Measurements from ENCODE around the gene GSTT4.
"Not testable (repeated sequence)": the region's sequence is repeated elsewhere in the genome, so short reads cannot be mapped to it uniquely, and the experiment has no call there.

The GSTT4 gene

DNA sequence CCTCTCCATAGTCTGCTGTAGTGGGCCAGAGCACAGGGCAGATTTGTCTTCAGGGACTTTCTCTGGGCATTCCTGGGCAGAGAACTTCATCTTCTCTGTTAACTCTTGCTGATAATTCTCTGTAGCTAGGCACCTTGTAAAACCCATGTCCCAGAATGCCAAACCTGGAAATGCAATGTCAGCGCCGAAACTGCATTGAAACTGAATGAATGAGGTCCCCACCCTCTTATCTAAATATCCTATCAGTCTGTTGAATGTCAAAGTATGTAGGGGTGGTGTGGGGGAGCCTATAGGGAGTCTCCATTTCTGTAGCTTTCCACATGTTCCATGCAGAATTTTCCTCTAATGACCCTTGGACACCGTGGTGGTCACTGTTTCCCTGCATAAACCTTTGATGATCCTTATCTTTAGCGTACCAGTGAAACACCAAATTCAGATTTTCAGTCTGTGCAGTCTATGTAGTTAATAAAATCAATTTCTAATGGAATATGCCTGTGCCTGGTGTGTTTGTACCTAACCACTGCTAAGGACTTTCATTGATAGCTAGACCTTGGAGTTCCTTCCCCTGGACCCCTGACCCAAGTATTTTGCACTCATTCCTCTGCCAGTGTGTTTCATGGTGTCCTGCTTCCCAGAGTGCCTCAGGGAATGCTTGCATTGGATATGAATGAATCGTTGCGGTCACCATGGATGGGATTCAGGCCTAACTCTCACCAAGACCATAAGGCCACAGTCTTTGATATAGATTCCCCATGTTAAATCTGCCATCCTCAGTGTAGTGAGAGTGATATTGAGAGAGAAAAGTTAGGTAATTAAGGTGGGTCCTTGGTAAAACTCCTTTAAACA, 3.4 kb upstream of the GSTT4 start:
- no peak overlapping the region for H3K4me3 Mint-ChIP-seq
- H3K36me3 Mint-ChIP-seq (ENCODE audit: low read depth) = peaks cover 2% of the 10 kb centered on the region
- no peaks in the 10 kb centered on the region for H3K9me3 Mint-ChIP-seq
- H3K27me3 Mint-ChIP-seq = no peaks in the 10 kb centered on the region
- no peak overlapping the region for H3K27ac Mint-ChIP-seq
- peaks cover 24% of the 10 kb centered on the region for H3K4me1 Mint-ChIP-seq (ENCODE audit: low read depth)

DNA sequence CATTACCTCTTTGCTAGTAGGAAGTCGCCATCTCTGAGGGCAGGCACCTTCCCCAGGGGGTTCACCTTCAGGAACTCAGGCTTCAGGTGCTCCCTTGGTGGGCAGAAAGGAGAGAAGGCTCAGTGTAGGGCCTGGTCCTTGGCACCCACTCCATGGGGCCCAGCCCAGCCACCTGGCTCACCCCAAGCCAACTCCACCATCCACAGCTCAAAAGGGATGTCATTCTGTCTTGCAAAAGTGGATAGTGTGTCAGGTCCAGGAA, 2.7 kb upstream of the GSTT4 start:
- no peak overlapping the region for H3K27ac Mint-ChIP-seq
- no peaks in the 10 kb centered on the region for H3K9me3 Mint-ChIP-seq
- H3K36me3 Mint-ChIP-seq (ENCODE audit: low read depth) = no peaks in the 10 kb centered on the region
- no peak overlapping the region for H3K4me3 Mint-ChIP-seq
- peaks cover 19% of the 10 kb centered on the region for H3K4me1 Mint-ChIP-seq (ENCODE audit: low read depth)
- no peaks in the 10 kb centered on the region for H3K27me3 Mint-ChIP-seq

DNA sequence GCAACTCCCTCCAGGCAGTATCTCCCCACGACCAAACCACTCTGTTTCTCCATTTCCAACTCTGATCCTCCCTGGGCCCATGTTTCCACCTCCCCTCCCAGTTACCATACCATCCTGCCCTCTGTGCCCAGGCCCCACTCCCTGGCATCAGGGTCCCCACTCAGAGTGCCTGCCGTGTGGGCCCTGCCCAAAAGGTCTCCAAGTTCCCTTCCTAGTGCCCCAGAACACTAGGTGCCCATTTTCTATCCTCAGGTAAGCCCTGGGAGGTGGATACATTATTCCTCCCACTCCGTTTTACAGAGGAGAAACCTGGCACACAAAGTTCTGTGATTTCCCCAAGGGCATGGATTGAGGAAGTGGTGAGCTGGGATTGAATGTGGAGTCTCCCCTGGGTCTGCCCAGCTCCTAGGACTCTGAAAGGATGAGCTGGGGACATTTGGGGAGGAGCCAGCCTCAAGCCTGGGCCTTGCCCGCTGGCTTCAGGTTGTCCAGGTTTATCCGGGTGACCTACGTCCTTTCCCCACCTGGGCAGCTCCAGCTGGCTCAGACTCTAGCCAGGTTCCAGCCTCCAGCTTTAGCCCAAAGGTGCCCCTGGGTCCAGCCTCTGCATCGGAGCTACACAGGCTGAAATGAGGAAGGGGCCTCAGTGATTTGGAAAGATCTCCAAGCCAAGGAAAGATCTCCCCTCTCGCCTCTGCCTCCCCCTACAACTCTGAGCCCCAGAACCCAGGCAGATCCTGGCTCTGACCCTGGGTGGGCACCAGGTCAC, 2.2 kb upstream of the GSTT4 start:
- H3K4me3 Mint-ChIP-seq = no peak overlapping the region
- no peaks in the 10 kb centered on the region for H3K9me3 Mint-ChIP-seq
- no peaks in the 10 kb centered on the region for H3K27me3 Mint-ChIP-seq
- H3K36me3 Mint-ChIP-seq (ENCODE audit: low read depth) = no peaks in the 10 kb centered on the region
- H3K4me1 Mint-ChIP-seq (ENCODE audit: low read depth) = peaks cover 16% of the 10 kb centered on the region
- H3K27ac Mint-ChIP-seq = no peak overlapping the region

DNA sequence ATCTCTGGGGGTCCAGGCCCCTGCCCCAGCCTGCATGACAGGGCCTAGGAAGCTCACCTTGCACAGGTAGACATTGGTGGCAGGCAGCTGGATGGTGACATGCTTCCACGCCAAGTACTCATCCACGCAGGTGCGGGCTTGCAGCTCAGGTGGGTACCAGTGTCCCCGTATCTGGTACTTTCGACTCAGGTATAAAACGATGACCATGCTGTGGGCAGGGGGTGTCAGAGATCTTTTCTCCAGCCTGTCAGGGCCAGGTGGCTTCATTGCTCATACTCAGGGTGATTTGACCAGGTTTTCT, 1.6 kb upstream of the GSTT4 start:
- H3K27me3 Mint-ChIP-seq = no peaks in the 10 kb centered on the region
- no peak overlapping the region for H3K27ac Mint-ChIP-seq
- H3K4me1 Mint-ChIP-seq (ENCODE audit: low read depth) = peaks cover 13% of the 10 kb centered on the region
- H3K4me3 Mint-ChIP-seq = no peak overlapping the region
- no peaks in the 10 kb centered on the region for H3K9me3 Mint-ChIP-seq
- H3K36me3 Mint-ChIP-seq (ENCODE audit: low read depth) = no peaks in the 10 kb centered on the region

DNA sequence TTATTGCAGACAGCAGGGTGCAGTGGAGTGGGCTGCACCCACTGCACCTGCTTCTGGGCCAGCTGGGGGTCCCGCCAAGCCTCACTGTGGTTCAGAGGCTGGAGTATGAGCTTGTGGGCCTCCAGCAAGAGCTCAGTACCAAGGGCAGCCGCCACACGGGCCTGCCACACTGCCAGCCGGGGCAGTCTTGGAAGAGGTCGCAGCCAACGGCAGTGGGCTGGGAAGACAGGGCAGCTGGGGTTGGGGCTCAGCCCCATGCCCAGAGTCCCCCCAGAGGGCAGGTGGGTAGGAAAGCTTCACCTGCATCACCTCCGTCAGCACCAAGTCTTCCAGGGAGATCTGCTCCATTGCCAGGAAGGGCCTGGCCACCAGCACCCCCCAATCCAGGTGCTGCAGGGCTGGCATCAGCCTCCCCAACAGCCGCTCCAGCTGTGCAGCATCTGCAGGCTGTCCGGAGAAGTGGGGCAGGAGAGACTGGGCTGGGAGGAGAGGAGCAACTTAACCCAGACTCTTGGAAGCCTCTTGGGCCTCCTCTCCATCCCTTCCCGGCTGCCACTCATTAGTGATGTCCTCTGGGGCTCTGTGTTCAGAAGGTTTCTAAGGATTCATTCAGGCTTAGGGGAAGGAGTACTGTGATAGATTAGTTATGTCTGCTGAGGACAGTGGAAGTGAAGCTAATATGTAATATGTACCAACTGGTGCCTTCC, 1.1 kb upstream of the GSTT4 start:
- Mint-ChIP-seq H3K4me3 (no peak overlapping the region), H3K9me3 (no peaks in the 10 kb centered on the region), H3K27ac (no peak overlapping the region), H3K36me3 (ENCODE audit: low read depth) (no peaks in the 10 kb centered on the region), H3K27me3 (no peaks in the 10 kb centered on the region), H3K4me1 (ENCODE audit: low read depth) (peaks cover 10% of the 10 kb centered on the region)

DNA sequence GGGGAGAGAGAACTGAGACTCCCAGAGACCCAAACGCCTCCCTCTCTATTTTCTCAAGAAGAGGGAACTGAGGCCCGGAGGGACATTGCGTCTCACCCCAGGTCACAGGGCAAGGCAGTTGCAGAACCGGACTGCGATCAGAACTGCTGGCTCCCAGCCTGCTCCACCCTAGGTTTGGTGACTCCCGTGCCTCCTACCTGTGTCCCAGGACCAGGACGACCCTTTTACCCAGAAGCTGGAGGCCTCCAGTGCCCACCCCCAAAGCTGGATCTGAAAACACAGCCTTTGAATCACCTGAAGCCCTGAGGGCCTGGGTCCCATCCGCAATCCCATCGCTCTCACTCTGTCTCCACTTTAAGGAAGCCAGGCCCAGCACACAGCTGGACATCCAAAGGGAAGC, 1.4 kb downstream of the GSTT4 start:
- Mint-ChIP-seq H3K9me3 (no peaks in the 10 kb centered on the region), H3K4me3 (no peak overlapping the region), H3K27me3 (no peaks in the 10 kb centered on the region)

DNA sequence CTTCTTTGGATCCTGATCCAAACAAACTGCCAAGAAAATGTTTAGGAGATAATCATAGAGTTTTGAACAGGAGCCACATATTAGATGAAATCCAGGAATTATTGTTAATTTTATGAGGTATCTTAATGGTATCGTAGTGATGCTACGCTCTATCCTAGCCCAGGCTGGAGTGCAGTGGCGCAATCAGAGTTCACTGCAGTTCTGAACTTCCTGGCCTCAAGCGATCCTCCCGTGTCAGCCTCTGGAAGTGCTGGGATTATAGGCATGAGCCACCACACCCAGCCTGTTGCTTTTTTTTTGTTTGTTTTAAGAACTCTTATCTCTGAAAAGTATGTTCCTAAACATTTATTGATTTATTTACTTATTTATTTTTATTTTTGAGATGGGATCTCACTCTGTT, 2.4 kb downstream of the GSTT4 start:
- Mint-ChIP-seq H3K4me3 (no peak overlapping the region), H3K27me3 (no peaks in the 10 kb centered on the region), H3K9me3 (no peaks in the 10 kb centered on the region), H3K27ac (no peak overlapping the region), H3K36me3 (ENCODE audit: low read depth) (no peaks in the 10 kb centered on the region), H3K4me1 (ENCODE audit: low read depth) (no peaks in the 10 kb centered on the region)

More for the DNA sequence above, 1.4 kb downstream of the GSTT4 start:
- Mint-ChIP-seq H3K4me1 (ENCODE audit: low read depth) (no peaks in the 10 kb centered on the region), H3K27ac (no peak overlapping the region), H3K36me3 (ENCODE audit: low read depth) (no peaks in the 10 kb centered on the region)

DNA sequence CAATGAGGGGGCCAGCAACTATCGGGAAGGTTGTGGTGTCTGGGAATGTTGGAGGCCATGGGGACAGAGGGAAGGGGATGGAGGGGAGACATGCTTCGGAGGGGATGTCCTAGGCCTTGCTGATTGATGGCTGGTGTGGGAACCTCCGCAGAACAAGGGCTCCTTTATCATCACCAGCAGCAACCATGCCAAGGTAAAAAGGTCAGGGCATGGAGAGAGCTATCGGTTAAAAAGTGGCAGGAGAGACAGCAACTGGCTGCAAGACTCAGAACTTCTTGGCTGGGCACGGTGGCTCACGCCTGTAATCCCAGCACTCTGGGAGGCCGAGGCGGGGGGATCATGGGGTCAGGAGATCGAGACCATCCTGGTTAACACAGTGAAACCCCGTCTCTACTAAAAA, 3.0 kb downstream of the GSTT4 start:
- Mint-ChIP-seq H3K4me1 (ENCODE audit: low read depth) (no peaks in the 10 kb centered on the region), H3K27ac (no peak overlapping the region)

DNA sequence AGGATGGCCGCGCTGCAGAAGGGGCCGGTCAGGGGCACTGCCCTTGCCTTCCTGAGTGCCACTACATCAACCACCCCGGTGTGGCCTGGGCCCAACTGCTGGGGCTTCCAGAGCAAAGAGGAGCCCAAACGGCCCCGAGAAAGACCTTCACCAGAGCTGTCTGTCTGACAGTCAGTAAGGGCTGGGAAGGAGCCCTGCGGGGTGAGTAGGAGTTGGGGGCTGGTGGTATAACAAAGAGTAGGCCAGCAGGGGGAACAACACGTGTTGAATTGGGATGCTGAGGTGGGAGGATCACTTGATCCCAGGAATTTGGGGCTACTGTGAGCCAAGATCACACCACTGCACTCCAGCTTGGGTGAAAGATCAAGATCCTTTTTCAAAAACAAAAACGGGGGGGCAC, 3.9 kb downstream of the GSTT4 start:
- Mint-ChIP-seq H3K27ac (no peak overlapping the region), H3K36me3 (ENCODE audit: low read depth) (no peaks in the 10 kb centered on the region), H3K4me3 (no peak overlapping the region), H3K27me3 (no peaks in the 10 kb centered on the region), H3K9me3 (no peaks in the 10 kb centered on the region), H3K4me1 (ENCODE audit: low read depth) (no peaks in the 10 kb centered on the region)

More for the DNA sequence above, 3.0 kb downstream of the GSTT4 start:
- no peaks in the 10 kb centered on the region for H3K36me3 Mint-ChIP-seq (ENCODE audit: low read depth)
- no peaks in the 10 kb centered on the region for H3K9me3 Mint-ChIP-seq
- H3K27me3 Mint-ChIP-seq = no peaks in the 10 kb centered on the region
- no peak overlapping the region for H3K4me3 Mint-ChIP-seq

DNA sequence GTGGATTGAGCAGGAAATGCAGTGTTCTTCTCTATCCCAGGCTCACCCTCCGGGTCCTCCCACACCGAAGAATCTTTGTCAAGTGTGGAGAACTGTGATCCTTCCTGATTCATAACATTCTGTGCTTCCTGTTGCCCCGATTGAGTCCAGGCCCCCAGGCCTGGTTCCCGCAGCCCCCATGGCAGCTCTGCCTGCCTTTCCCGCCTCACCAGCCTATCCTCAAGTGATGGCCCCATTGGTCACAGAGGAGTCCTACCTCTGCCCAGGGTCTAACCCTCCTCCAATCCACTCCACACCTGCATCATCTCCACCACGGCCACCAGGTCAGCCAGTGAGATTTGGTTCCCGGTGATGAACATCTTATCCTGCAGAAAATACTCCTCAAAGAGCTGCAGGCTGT, 5.5 kb downstream of the GSTT4 start:
- not testable (repeated sequence) for H3K36me3 Mint-ChIP-seq (ENCODE audit: low read depth); H3K27me3 Mint-ChIP-seq; H3K9me3 Mint-ChIP-seq; H3K4me1 Mint-ChIP-seq (ENCODE audit: low read depth); H3K4me3 Mint-ChIP-seq; H3K27ac Mint-ChIP-seq

DNA sequence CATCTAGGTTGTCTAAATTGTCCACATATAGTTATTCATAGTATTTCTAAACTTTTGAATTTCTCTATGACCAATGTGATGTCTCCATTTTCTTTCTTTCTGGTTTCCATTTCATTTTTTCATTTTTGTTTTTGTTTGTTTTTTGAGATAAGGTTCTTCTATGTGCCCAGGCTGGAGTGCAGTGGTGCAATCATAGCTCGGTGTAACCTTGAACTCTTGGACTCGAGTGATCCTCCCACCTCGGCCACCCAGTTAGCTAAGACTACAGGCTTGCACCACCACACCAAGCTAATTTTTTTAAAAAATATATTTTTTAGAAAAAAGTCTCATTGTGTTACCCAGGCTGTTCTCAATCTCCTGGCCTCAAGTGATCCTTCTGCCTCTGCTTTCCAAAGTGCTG, 8.2 kb downstream of the GSTT4 start:
- Mint-ChIP-seq H3K27ac (no peak overlapping the region), H3K27me3 (no peaks in the 10 kb centered on the region), H3K9me3 (no peaks in the 10 kb centered on the region), H3K36me3 (ENCODE audit: low read depth) (no peaks in the 10 kb centered on the region), H3K4me1 (ENCODE audit: low read depth) (no peaks in the 10 kb centered on the region), H3K4me3 (no peak overlapping the region)

DNA sequence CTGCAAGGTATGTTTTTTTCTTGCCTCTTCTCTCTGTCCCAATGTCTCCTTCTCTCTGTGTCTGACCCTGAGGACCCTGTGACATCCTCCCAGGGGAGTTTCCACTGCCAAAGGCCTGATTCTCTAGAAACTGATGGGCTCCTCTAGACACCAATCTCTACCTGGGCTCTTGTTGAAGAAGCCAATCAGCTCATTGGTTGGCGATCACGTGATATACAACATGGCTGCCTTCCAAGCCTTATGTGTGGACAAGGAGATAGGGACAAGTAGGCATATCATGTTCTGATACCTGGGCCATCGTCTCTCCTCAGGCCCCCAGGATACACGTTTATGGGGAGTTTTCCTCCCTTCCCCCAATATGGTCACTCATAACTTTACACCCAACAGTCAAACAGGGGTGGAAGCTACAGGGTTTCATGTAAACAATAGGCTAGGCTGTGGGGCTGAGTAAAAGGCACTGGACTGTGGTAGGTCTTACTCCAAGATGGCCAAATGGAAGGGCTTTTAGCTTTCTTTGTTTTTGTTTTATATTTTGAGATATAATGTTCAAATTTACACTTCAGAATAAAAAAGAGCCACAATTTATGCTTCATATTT, 11.6 kb downstream of the GSTT4 start:
- H3K4me1 Mint-ChIP-seq (ENCODE audit: low read depth); H3K9me3 Mint-ChIP-seq; H3K4me3 Mint-ChIP-seq; H3K27me3 Mint-ChIP-seq; H3K27ac Mint-ChIP-seq; H3K36me3 Mint-ChIP-seq (ENCODE audit: low read depth): not testable (repeated sequence)

DNA sequence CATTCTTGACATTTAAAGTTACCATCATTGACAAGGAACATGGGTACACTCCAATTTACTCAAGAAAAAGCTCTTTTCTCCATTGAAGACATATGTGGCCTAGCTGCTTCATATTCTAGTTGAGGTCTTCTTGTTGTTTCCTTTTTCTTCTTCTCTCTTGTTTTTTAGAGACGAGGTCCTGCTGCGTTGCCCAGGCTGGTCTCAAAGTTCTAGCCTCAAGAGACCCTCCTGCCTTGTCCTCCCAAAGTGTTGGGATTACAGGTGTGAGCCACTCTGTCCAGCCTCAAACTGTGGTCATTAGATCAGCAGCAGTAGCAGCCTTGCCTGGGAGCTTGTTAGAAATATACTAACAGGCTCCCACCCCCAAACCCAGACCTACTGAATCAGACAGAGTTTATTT, 12.2 kb downstream of the GSTT4 start:
- not testable (repeated sequence) for H3K4me3 Mint-ChIP-seq, H3K27me3 Mint-ChIP-seq, H3K27ac Mint-ChIP-seq

DNA sequence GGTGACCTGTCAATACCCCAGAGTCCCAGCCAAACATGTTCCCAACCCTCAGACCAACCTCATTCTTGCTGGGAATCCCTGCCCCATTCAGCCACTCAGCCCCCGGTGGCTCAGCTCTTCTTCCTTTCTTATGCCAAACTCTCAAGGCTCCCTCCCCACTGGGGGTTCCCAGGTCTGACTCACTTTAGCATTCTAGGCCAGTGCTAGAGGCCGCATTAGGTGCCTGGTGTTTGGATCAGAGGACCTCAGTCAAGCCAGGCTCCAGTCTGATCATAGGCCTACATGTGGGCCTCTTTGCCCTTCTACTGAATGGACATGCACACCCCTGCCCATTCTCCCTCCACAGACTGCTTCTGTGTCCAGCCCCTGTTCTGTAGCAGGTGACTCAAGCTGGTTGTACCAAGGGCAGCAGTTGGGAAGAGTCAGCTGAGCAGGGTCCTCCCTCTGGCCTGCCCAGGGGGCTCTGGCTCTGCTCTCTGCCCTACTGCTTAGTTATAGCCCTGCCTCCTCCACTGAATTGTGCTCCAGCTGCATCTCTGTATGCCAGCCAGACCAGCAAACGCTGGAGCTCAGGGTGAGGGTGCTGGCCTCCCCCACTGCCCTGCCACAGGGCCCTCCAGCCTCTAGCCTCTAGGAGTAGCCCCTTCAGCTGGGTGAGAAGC, 15.5 kb downstream of the GSTT4 start:
- H3K4me1 Mint-ChIP-seq (ENCODE audit: low read depth); H3K36me3 Mint-ChIP-seq (ENCODE audit: low read depth); H3K4me3 Mint-ChIP-seq; H3K9me3 Mint-ChIP-seq; H3K27me3 Mint-ChIP-seq; H3K27ac Mint-ChIP-seq: not testable (repeated sequence)

More for the DNA sequence above, 12.2 kb downstream of the GSTT4 start:
- H3K9me3 Mint-ChIP-seq; H3K36me3 Mint-ChIP-seq (ENCODE audit: low read depth); H3K4me1 Mint-ChIP-seq (ENCODE audit: low read depth): not testable (repeated sequence)
